Measurements from ENCODE around the gene HOXA4.
A peak's percentile ranks its signal among the peaks of the same experiment; 100 is the strongest.

Gene HOXA4

DNA sequence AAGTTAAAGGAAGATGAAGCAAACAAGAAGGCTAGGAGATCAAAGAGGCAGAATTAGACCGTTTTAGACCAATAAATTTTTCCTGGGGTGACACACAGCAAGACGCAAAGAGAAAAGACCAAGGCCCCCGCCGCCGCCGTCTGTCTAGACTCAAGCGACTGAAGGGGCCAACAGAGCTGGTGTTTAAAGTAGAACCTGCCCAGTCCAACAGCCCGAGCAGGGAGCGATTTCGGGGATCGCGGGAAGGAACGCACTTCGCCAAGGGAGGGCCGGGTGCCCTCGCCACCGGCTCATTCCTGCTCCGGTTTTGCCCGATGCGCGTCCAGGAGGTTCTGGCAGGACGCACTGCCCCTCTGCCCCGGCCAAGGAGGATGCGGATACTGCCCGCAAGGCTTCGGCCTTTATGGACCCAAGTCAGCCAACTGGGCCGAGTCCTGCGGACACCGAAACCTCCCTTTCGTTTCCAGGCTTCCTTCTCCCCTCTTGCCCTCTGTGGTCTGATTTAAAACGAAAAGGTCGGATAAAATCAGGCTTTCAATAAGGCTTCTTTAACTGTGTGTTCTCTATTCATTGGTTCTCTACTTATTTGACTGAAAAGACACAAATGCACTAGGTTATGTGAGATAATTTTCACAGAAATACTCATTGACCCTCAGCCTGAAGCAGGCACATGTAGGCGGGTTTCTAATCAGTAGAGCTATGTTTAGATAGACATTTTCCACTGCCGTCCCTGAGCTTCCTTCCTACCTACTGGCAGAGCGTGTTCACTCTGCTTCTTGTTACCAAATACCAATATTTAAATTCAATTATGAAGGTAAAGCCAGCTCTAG, 28.1 kb upstream of the HOXA4 start:
- no peak for DNase-seq (ENCODE audit: low read depth in 2 of 2)

DNA sequence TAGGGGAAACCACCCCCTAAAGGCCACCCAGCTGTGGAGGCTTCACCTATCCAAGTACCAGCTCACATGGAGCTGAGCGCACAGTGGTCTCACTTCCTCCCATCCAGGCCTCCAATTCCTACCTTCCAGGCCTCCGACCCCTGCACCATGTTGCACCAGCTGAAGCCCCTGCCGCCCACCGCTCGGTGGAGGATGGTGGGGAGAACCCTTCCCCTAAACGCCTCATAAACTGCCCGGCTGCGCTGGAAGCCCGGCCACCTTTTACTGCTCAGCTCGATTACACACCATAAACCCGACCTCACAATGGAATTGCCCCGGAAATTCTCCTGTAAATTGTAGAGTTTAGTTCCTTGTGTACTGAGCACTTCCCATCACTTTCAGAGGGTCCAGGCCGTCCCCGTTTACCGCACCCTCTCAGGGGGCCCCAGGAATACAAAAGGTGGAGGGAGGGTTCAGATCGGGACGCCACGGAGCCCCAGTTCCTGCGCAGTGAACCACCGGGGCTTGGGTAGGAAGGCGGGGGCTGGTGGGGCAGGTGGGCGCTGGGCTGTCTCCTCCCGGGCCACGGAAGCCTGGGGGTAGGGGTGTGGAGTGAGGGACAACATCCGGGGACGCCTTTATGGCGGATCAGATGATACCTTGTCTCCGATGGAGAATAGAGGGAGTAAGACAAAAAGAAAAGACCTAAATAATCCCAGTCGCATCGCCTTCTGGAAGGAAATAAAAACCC, 27.3 kb upstream of the HOXA4 start:
- no peak for DNase-seq (ENCODE audit: low read depth in 2 of 2)

DNA sequence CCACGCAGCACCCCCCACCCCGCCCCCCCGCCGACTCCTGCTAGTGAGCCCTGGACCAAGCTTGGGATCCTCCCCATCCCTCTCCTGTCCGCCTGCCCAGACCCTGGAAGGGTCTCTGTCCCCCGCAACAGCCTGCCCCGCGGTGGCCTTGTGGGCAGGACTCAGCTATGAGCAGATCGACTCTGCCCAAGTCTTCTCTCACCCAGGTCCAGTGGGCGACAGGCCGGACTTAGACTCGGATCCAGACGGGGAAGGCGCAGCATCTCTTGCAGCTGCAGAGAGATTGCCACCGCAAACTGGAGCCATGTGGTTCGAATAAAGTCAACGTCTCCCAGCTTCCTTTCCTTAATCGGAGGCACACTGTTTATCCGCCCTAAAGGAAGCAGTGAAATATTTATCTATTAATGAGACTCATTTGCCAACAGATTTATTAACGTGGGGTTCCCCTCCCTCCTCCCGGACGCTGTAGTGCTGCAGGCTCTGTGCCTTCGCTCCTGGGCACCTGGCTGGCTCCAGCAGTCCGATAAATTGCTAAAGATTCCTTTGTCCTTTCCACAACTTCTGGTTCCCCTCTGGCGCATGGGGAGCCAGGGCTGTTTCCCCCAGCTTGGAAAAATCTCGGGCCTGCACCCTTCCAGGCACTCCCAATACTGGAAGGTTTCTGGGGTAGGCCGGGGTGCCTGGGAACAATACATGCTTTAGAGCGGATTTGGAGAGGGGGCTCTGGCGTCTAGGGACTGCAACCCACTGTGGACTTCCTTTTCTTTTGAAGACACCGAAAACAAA, 26.6 kb upstream of the HOXA4 start:
- DNase-seq (ENCODE audit: low read depth in 2 of 2): no peak

DNA sequence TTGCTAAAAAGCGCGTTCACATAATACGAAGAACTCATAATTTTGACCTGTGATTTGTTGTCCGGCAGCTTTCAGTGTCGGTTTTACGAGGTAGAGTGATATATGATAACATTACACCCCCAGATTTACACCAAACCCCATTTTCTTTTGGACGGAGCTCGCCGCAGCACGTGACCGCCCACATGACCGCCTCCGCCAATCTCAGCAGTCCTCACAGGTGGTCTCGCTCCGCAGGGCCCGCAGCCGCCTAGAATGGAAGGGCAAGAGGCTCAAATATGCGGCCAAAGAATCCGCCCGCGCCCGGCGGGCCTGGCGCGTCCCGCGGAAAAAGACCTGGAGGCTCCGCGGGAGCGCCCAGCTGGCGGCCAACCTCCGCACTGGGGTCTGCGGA, 25.9 kb upstream of the HOXA4 start, which contains the start of gene HOXA7:
HOXA7 (minus strand) TSS at position 168 of the 391 bp plus-strand sequence; CDS start at position 38, 130 bp downstream.
- no peak for DNase-seq (ENCODE audit: low read depth in 2 of 2)

DNA sequence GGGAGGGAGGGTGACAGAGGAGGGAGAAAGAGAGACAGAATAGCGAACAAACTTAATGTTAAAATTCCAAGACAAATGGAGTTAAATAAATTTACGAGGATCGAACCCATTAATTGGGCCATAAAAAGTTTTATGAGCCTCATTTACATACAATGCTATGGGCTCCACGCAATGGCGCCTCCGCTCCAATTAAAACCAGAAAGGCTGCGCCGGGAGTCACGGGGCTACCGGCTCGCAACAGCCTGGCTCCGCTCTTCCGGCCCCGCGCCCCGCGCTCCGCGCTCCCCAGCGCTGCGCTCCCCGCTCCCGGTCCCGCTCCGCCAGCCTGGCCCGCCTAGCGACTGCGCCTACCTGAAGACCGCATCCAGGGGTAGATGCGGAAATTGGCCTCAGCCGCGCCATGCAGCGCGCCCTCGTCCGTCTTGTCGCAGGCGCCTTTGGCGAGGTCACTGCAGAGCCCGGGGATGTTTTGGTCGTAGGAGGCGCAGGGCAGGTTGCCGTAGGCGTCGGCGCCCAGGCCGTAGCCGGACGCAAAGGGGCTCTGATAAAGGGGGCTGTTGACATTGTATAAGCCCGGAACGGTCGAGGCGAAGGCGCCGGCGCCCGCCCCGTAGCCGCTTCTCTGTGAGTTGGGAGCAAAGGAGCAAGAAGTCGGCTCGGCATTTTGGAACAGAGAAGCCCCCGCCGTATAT, 25.4 kb upstream of the HOXA4 start:
- DNase-seq (ENCODE audit: low read depth in 2 of 2): no peak

DNA sequence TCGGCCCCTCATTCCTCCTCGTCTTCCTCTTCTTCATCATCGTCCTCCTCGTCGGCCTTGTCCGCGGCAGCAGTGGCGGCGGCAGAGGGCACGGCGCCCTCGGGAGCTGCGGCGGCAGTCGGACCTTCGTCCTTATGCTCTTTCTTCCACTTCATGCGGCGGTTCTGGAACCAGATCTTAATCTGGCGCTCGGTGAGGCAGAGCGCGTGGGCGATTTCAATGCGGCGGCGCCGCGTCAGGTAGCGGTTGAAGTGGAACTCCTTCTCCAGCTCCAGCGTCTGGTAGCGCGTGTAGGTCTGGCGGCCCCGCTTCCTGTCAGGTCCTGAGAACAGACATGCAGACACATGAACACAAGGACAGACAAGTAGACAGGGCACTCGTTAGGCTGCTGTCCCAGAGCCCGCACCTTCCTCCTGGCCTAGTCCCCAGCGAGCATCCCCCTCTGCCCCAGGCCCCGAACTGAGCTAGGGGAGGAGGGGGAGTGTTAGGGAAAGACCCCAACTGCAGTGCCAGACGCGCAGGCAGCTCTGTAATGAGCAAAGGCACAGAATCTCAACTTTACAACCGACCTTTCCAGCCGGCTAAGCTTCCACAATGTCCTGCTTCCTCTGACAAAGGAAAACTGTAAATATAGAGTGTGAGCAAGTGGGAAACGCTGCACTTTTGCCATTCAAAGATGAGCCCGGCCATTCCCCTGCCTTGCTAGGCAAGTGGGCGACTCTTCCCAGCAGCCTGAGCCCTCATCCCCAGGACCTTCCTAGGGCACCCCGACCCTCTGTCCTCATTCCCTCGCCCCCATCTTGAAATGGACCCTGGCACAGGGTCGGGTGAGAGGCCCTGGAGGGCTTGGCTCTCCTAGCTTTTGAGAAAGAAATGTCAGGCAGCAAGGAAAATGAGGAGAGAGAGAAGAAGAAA, 24.6 kb upstream of the HOXA4 start:
- no peak for DNase-seq (ENCODE audit: low read depth in 2 of 2)

DNA sequence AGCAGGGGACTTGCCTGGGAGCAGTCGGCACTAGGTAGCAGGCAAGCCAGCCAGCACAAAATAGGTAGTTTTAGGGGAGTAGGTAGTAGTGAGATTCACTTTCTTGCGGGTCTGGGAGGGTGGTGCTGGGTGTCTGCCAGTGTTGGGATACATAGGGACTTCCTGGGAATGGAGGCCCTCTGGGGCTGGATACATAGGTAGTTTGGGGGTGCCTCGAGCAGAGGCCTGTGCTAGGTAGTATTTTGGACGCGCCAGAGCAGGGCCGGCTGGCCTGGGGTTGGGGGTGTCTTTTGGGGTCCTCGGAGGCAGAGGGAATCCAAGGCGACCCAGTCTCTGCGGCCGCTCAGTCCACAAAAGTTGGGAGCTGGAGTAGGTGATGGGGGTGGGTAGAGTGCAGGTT, 23.8 kb upstream of the HOXA4 start:
- DNase-seq (ENCODE audit: low read depth in 2 of 2): no peak

DNA sequence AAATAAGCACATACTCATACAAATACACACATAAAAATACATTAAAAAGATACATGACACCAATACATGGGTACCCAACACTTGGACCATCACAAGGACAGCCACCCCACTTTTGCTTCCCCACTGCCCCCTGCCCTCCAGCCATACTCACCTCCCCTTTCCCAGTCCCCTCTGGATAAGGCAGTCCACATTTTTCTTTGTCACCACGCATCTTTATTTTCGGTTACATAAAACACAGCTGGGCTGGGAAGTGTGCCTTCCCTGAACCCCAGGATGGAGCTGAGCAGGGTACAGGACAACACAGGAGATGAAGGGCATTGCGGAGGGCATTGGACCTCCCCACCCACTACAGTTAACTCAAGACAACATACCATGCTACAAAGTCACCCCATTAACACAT, 23.0 kb upstream of the HOXA4 start:
- DNase-seq (ENCODE audit: low read depth in 2 of 2): no peak

DNA sequence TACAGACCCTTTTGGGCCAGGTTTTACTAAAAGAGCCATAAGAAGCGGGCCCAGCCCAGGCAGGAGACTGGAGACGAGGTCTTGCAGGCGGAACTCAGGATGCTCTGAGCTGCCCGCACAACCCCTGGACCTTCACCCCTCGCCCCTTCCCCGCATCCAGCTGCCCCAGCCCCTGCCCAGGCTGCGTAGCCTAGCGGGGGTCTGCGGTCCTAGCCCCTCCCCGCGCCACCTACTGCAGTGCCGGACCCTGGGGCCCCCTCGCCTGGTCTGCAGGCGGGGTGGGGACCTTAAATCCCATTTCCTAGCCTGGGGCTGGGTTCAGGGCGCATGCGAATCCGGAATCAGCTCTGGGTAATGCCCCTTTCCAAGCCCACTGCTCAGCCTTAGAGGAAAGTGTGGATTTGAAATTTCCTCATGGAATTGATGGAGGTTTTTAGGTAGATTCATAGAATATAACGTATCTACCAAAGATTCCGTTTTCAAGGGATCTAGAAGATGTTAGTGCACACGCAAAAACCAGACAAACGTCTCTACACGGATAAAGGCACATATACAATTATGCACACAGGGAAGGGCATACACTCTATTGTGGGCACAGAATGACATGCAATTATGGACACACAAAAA, 22.4 kb upstream of the HOXA4 start:
- no peak for DNase-seq (ENCODE audit: low read depth in 2 of 2)

DNA sequence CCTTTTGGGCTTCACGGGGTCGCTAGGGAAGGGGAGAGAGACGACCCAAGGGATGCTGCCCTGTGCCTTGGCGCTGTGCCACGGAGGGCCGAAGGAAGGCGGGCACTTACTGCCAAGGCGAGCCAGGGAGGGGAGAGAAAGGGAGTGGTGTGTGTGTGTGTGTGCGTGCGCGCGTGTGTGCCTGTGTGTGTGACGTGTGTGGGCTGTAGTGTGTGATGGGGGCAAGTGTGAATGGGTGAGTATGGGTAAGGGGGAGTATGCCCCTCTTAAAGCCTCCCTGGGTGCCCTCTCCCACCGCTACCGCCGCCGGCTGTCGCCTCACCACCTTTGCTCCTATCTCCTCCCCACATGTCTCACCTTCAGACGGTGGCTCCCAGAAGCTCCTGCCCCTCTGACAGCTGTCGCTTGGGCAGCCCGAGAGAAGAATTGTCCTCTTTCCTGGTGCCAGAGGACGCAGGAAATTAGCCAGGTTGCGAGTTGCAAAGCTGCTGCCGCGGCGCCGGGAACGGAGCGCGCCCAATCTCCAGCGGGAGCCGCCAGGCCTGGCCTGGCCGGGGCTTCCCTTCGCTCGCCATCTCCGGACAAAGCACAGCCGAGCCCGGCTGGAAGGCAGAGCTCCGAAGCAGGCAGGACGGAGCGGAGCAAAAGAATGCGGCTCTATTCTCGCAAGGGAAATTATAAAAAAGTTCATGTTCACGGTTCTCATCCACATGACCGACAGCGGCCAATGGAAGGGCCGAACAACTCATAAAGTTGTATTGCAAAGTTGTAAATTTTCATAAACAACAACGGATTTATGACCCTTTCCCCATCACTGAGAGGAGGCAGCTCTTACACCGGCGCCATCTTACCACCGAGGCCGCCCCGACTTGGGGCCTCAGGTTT, 21.6 kb upstream of the HOXA4 start, which contains the start of gene HOXA3:
HOXA3 (minus strand) TSS at position 653 of the 885 bp plus-strand sequence. CDS start 41,943 bp downstream, outside the sequence.
- no peak for DNase-seq (ENCODE audit: low read depth in 2 of 2)

DNA sequence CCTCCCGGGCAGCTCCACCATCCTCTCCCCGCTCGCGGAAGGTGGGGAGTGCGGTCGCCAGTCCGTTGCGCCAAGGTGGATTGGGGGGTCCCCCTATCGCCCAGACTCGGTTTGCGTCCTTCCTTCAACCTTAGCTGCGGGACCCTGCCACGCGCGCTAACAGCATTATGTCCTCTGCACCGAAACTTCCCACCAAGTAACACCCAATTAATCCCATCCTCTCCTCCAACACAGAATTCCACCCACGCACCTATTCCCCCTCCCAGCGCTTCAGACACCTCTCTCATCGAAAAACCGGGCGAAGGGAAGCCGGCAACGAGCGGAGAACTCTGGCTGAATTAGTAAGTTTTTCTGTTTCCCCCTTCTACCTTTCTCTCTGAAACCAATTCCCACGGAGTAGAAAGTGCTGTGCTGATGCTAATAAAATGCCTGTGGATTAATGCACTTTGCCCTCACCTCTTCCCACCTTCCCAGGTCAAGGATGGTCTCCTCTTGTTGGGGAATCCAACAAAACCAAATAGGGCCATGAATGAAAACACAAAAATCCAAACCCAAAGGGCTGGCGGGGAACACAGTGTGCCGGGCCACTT, 20.9 kb upstream of the HOXA4 start:
- no peak for DNase-seq (ENCODE audit: low read depth in 2 of 2)

DNA sequence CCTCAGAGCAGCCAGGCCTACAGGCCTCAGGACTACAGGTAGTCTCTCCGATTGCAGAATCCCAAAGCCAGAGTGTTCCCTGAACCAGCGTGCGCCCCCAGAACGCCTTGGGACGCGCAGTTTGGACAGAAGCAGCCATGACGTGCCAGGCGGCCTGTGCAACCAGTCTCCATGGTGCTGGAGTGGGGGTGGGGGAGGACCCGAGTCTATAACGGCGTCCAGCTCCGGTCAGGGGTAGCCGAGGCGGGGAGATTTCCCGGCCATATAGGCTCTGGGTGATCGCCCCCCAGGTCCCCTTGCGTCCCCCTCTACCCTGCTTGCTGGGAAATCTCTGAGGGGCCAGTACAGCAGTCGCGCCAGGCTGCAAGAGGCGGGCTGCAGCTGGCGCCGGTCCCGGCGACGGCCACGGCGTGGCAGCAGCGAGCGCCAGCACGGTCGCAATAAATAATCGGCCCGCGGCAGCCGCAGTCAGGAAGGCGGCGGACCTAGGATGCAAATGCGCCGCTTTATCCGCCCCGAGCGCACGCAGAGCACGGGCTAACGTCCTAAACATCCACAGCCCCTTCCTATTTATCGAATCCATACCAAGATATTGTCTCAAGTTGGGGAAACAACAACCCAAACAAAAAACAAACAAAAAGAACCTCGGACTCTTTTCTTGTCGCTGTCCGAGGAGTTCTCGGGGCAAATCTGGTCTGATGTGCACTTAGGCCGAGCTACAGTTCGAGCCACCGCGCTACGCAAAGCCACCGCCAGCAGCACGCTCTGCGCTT, 20.2 kb upstream of the HOXA4 start:
- peak in 1 of 2 donors; percentile 40 for DNase-seq (ENCODE audit: low read depth in 2 of 2)

DNA sequence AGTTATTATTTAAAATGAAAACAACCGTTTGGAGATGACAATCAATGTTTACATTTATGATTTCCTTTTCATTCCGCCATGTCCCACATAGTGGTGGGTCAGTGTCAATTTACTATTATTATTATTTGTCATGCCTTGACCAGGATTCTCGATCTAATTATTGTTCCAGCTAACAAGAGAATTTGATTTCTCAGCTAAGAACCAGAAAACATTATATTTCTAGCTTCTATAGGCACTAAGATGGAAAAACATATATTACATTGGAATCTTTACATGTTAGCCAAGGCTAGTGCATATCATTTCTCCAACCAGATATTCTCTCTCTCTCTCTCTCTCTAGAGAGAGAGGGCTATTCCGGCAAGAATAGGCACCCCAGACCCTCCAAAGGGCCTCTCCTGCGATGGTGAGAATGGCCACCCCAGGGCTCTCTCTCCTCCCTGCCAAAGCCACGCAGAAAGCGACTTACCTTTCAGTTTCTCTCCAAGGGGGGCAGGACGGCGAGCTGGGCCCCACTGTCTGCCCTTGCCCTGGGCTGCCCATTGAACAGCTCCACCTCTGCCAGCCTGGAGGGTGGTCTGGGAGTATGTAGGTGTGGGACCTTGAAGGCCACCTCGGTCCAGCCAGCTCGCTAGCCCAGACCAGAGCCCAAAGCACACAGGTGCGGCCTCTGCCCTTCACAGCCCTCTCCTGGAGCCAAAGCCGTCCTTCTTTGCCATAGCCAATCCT, 19.4 kb upstream of the HOXA4 start:
- DNase-seq (ENCODE audit: low read depth in 2 of 2): no peak

DNA sequence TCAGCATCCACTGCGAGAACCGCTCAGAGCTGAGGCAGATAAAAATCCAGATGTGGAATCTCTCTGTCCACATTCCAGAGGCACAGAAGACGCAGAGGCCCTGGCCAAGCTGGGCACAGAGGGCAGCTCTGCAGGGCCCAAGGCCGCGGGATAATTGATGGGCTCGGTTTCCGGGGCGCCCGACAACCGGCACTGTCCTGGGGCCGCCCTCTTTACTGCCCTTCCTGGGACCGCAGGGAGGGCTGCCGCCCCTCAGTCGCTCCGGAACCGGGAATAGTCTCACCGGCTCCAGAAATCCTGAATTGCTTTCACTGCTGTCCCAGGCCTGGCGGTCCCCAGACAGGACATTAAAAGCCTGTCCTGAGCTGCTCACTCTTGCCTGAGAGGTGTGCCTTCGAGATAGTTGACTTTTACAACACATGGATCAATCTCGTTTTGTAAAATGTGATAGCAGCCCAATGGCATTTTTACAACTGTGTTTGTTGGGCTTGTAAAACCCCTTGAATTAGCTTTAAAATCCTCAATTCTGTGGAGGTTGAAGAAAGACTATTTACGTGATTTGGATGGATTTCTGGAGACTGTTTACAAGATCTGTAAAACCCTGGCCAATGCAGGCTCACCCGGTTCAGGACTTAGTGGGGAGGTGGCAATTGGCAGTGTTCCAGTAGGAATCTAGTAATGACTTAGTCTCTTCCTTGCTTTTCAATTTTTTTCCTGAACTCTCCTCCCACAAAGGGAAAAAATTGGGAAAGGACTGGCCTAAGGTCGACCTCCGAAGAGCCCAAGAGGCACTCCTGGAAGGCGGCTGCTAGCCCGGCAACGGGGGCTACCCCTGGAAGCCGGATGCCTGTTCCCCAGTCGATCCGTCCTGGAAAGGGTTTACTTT, 18.4 kb upstream of the HOXA4 start:
- no peak for DNase-seq (ENCODE audit: low read depth in 2 of 2)

DNA sequence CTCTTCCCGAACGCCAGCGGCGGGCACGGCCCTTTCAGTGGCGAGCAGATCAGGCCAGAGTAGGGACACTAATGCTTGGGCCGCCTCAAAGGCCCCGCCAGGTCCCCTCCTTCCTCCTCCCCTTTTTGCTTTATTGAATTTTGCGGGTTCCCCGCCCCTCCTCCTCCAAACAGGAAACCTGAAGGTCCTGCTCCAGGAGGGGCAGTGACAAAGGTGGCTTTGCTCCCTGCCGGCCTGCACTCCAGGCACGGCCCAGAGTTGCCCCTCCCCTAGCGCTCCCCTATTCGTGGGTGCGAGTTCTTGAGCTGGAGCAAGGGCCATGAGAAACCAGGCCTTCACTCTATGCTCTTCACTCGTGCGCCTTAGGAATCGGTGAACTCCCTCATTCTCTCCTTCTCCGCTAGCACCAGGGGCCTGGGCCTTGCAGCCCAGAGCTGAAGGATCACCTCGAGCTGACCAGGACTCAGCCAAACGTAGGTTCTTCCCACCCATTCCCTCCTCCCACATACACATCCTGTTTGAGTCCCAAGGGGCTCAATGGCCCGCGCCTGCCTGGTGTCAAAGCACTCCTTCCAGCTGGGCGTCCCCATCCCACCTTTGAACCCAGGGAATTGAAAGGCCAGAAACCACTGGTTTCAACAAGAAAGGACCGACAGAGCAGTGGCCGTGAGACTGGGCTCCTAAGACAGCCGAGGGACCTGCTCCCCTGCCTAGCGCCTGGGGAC, 17.6 kb upstream of the HOXA4 start:
- DNase-seq (ENCODE audit: low read depth in 2 of 2): no peak
